ENCODE results near the gene NBPF8. TPM values are rescaled to one million over a fixed set of nuclear protein-coding genes. Genes with fewer than 3 reads are reported as not detected.

The NBPF8 gene, protein sequence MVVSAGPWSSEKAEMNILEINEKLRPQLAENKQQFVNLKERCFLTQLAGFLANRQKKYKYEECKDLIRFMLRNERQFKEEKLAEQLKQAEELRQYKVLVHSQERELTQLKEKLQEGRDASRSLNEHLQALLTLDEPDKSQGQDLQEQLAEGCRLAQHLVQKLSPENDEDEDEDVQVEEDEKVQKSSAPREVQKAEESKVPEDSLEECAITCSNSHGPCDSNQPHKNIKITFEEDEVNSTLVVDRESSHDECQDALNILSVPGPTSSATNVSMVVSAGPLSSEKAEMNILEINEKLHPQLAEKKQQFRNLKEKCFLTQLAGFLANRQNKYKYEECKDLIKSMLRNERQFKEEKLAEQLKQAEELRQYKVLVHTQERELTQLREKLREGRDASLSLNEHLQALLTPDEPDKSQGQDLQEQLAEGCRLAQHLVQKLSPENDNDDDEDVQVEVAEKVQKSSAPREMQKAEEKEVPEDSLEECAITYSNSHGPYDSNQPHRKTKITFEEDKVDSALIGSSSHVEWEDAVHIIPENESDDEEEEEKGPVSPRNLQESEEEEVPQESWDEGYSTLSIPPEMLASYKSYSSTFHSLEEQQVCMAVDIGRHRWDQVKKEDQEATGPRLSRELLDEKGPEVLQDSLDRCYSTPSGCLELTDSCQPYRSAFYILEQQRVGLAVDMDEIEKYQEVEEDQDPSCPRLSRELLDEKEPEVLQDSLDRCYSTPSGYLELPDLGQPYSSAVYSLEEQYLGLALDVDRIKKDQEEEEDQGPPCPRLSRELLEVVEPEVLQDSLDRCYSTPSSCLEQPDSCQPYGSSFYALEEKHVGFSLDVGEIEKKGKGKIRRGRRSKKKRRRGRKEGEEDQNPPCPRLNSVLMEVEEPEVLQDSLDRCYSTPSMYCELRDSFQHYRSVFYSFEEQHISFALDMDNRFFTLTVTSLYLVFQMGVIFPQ
- total RNA-seq (2022; extraction: Qiagen RNA extraction; ENCODE audit: low read depth): 3.8 to 4.8 TPM (median 4.4 TPM) in 5 replicates

DNA sequence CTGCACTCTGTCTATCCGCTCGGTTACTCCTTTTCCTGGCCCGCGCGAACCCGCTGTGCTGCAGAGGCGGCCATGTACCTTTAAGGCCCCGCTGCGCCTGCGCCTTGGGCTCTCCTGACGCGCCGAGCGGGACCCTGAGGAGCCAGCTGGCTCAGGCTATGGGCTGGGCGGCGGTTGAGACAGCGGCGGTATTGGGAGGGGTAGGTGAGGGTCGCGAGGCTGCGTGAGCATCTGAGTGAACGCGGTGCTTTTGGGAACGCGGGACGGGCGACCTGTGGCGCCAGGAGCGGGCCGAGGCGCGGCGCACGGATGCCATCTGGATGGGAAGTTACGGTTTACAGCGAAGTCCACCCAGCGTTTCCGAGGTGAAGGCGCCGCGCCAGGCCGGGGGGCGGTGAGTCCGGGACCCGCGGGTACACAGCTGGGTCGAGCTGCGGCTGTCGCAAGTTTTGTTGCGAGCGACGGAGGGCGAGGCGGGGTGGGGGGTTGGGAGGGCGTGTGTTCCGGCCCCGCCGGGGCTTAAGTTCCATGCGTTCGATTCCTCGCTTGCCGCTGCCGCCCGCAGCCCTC, at the start of gene NBPF8:
Gene NBPF8, plus strand, starts transcription at position 125 of the 570 bp plus-strand sequence. CDS start 21,488 bp downstream, outside the sequence.

Other genes with a start within 250 kb of the NBPF8 start
- gene SEC22B, start 238.5 kb upstream of the NBPF8 start, total RNA-seq (2022; extraction: Qiagen RNA extraction; ENCODE audit: low read depth): 6.2 to 9.3 TPM (median 7.9 TPM) in 5 replicates